ENCODE measurements around the gene PLEKHG5.

The PLEKHG5 gene

GRCh38 chr1:6459850-6460265 is 31.6 kb downstream of the PLEKHG5 start:
- TF ChIP-seq SIN3A (IDR thresholded peaks at IDR 0.05; ENCODE audit: borderline replicate concordance, insufficient read depth, low read length) (no peak), TAF1 (IDR thresholded peaks at IDR 0.05; ENCODE audit: borderline replicate concordance, insufficient read depth, low read length) (no peak), FOXP2 (optimal IDR thresholded peaks at IDR 0.05; ENCODE audit: borderline replicate concordance, extremely low read depth, extremely low read length, insufficient read depth) (no peak), POLR2AphosphoS5 (IDR thresholded peaks at IDR 0.05; ENCODE audit: low read depth, low read length) (no peak), REST (IDR thresholded peaks at IDR 0.05; ENCODE audit: insufficient read depth in 1 of 2, low read depth in 2 of 2, low read length in 2 of 2) (no peak)

GRCh38 chr1:6456800-6457466 is 34.5 kb downstream of the PLEKHG5 start:
- TF ChIP-seq TAF1 (IDR thresholded peaks at IDR 0.05; ENCODE audit: borderline replicate concordance, insufficient read depth, low read length) (no peak), POLR2AphosphoS5 (IDR thresholded peaks at IDR 0.05; ENCODE audit: low read depth, low read length) (no peak), REST (IDR thresholded peaks at IDR 0.05; ENCODE audit: insufficient read depth in 1 of 2, low read depth in 2 of 2, low read length in 2 of 2) (no peak), SIN3A (IDR thresholded peaks at IDR 0.05; ENCODE audit: borderline replicate concordance, insufficient read depth, low read length) (no peak), FOXP2 (optimal IDR thresholded peaks at IDR 0.05; ENCODE audit: borderline replicate concordance, extremely low read depth, extremely low read length, insufficient read depth) (no peak)

- TF ChIP-seq REST (IDR thresholded peaks at IDR 0.05; ENCODE audit: insufficient read depth in 1 of 2, low read depth in 2 of 2, low read length in 2 of 2) (no peak), FOXP2 (optimal IDR thresholded peaks at IDR 0.05; ENCODE audit: borderline replicate concordance, extremely low read depth, extremely low read length, insufficient read depth) (no peak), SIN3A (IDR thresholded peaks at IDR 0.05; ENCODE audit: borderline replicate concordance, insufficient read depth, low read length) (no peak), POLR2AphosphoS5 (IDR thresholded peaks at IDR 0.05; ENCODE audit: low read depth, low read length) (no peak), TAF1 (IDR thresholded peaks at IDR 0.05; ENCODE audit: borderline replicate concordance, insufficient read depth, low read length) (no peak)
These were observed 36.4 kb downstream of the PLEKHG5 start for GRCh38 chr1:6454856-6455751.

- TF ChIP-seq POLR2AphosphoS5 (IDR thresholded peaks at IDR 0.05; ENCODE audit: low read depth, low read length) (no peak), TAF1 (IDR thresholded peaks at IDR 0.05; ENCODE audit: borderline replicate concordance, insufficient read depth, low read length) (no peak), FOXP2 (optimal IDR thresholded peaks at IDR 0.05; ENCODE audit: borderline replicate concordance, extremely low read depth, extremely low read length, insufficient read depth) (no peak), SIN3A (IDR thresholded peaks at IDR 0.05; ENCODE audit: borderline replicate concordance, insufficient read depth, low read length) (no peak), REST (IDR thresholded peaks at IDR 0.05; ENCODE audit: insufficient read depth in 1 of 2, low read depth in 2 of 2, low read length in 2 of 2) (no peak)
These were observed 40.5 kb downstream of the PLEKHG5 start for GRCh38 chr1:6450943-6451373.

Data from PFSK-1 (cell line).